SH-SY5Y (cell line): Measurements from ENCODE around the gene AP1S3.

ENCODE experiments used
- GATA2 ChIP-seq: IDR thresholded peaks from 2 replicates; pipeline ENCODE4 v1.6.1; 2011; ENCODE audit warnings: mild to moderate bottlenecking, low read depth, low read length
- GATA3 ChIP-seq: IDR thresholded peaks from 2 replicates; pipeline ENCODE4 v1.6.1; 2011; ENCODE audit warnings: low read depth, mild to moderate bottlenecking, low read length, moderate library complexity

- TF ChIP-seq GATA3 (no peak), GATA2 (no peak)
These were observed 49.7 kb upstream of the AP1S3 start for GRCh38 chr2:223887127-223887526.
